Camera-type eye (tissue), 1 donor: ENCODE data around the gene LCN1. TPM values are rescaled to one million over a fixed set of nuclear protein-coding genes. Genes with fewer than 3 reads are reported as not detected.

Source experiments
- total RNA-seq: library from RNA; depleted of rRNA; stranded (reverse); fragments of >200 nt; gene quantifications from one replicate; pipeline ENCODE4 v1.2.3, GENCODE V29; 2014

LCN1 gene
- total RNA-seq, result 13.0 TPM

DNA sequence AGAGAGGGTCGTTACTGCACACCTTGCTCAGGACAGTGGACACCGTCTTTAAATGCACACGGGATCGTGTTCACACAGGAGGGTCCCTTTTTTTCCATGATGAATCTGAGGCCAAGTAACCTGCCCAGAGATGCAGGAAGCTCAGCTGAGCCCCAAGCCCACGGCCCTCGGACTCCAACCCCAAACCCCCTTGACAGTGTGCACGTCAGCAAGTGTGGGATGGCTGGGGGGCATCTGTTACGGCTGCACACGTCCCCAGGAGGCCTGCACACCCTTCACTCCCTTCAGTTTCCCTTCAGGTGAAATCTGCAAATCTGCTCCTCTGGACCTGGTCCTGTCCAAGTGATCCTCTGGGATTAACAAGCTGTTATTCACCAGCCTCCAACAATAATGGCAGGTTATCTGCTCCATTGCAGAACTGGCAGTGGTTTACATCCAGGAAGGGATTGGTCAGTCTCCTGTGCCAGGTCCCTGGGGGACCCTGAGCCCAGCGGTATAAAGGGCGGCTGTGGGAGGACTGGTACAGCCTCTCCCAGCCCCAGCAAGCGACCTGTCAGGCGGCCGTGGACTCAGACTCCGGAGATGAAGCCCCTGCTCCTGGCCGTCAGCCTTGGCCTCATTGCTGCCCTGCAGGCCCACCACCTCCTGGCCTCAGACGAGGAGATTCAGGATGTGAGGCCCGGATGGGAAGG, at the start of gene LCN1:
TSS of gene LCN1 (plus strand) at position 525 of the 692 bp plus-strand sequence. CDS start at position 583, 58 bp downstream.

DNA sequence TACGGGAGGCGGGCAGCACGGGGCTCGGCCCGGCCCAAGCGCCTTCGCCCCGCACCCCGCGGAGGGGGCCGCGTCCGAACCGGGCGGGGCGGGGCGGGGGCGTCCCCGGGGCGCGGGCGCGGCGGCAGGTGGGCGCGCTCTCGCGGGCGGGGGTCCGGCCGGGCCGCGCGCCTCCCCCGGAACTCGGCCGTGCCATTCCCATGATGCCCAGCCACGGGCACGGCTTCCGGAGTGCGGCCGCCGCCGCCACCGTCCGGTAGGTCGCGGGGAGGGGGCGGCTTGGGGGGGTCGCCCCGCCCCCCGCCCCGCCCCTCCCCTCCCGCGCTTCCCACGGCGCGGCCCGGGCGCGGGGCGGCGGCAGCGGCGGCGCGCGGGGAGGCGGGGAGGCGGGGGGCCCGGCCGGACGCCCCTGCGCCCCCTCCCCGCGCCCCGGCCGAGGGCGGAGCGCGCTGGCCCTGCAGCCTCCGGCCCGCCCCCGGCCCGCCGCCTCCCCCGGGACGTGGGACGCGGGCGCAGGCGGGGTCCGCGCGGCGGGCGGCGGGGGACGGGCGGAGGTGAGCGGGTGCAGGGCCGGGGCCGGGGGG, 41.7 kb upstream of the LCN1 start, which contains the start of gene PPP1R26:
TSS of gene PPP1R26 (plus strand) at position 314 of the 584 bp plus-strand sequence. CDS start 4,729 bp downstream, outside the sequence.

DNA sequence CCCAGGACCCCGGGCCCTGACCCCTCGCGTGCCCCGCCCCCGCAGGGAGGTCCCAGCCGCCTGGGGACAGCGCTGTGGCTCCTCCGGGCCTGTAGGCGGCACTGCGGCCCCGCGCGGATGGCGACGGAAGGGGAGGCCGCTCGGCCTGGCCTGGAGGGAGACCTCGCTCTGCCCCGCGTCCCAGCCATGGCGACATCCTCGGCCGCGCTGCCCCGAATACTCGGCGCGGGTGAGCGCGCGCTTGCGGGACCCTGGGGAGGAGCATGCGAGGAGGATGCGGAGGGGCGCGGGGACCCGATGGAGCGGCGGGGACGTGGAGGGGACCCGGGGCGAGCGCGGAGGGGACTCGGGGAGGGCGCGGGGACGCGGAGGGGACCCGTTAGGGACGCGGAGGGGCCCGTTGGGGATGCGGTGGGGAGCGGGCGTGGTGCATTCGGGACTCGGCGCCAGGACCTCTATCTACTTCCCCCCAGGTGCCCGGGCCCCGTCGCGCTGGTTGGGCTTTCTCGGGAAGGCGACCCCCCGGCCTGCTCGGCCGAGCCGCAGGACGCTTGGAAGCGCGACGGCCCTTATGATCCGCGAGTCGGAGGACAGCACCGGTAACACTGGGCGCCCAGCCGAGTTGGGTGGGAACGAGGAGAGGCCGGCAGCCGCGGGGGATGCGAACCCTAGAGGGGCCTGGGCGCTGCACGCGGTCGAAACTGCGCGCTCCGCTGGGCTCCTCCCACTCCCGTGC, 20.5 kb upstream of the LCN1 start, which contains the start of gene MRPS2:
TSS of gene MRPS2 (plus strand) at position 158 of the 736 bp plus-strand sequence. CDS start at position 187, 29 bp downstream.

DNA sequence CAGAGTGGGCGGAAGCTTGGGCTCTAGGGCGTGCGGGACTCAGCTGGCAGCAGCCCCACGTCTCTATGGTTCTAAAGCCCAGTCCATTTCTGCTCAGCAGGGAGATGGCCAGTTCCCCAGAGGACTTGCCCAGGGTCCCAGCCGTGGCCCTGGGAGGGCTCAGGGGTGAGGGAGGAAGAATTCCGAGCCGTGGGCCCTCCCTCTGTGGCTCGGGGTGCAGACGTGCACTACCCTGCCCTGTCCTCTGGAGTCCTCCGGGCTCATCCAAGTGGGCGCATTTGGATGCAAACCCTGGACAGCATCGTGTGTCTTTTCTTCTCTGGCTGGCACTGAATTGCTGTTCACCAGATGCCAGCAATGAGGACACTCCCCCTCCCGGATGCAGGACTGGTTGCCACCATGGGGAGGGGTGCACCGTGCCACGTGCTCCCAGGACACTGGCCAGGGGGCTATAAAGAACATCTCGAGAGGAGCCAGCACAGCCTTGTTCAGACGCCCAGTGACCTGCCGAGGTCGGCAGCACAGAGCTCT, 24.5 kb downstream of the LCN1 start, which contains the start of gene OBP2A:
TSS of gene OBP2A (plus strand) at position 481 of the 531 bp plus-strand sequence. CDS start 55 bp downstream, outside the sequence.

DNA sequence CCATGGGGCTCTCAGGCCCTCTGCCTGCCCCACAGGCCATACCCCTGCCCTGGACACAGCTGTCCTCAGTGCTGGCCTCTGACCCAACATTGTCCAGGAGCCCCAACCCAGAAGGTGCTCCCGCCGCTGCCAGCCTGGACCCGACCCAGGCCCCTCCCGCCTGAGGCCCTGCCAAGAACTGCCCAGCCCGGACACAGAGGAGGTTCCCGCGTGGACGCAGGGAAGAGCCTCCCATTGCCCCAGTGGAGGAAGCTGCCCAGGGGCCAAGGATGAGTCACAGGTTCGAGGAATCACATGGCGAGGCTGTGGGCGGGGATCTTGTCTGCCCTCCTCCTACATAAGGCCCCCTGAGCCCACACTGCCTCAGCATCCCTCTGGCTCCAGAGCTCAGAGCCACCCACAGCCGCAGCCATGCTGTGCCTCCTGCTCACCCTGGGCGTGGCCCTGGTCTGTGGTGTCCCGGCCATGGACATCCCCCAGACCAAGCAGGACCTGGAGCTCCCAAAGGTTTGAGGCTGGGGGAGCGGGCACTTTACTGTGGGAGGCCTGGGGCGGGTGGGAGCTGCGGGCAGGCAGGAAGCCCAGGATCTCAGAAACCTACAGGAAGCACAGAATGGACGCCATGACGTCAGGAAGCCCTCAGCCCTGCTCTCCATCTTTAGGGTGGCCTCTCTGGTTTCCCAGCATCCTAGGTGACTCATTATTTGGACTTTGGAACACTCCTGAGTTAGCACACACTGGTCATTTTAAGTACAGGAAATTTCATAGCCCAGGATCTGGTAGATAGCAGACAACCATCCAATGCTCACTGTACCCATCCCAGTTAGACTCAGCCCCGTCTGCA, 40.4 kb downstream of the LCN1 start, which contains the start of gene PAEP:
TSS of gene PAEP (plus strand) at position 366 of the 844 bp plus-strand sequence.

Other genes starting within 250 kb of the LCN1 start
- 32.5 TPM for gene PPP1R26, start 41.7 kb upstream of the LCN1 start, total RNA-seq
- 20.0 TPM for gene MRPS2, start 20.8 kb upstream of the LCN1 start, total RNA-seq
- gene OBP2A, start 24.7 kb downstream of the LCN1 start, total RNA-seq, result not detected
- not detected for gene PAEP, start 40.3 kb downstream of the LCN1 start, total RNA-seq
- not detected for gene GLT6D1, start 118.1 kb downstream of the LCN1 start, total RNA-seq
- gene LCN9, start 141.9 kb downstream of the LCN1 start, total RNA-seq, result not detected
- 0.99 TPM for gene SOHLH1, start 178.0 kb downstream of the LCN1 start, total RNA-seq
- 1.1 TPM for gene KCNT1, start 180.7 kb downstream of the LCN1 start, total RNA-seq